A549 treated with AZD2906 at 1 μM for 4 hours (cell line): ENCODE results near the gene DPP7. TPM values are rescaled to one million over a fixed set of nuclear protein-coding genes. Genes with fewer than 3 reads are reported as not detected.

Source experiments
- total RNA-seq: library from RNA; stranded (reverse); fragments of 200-300 nt; extraction: Qiagen RNA extraction; gene quantifications from 5 replicates; pipeline ENCODE4 v1.2.3, GENCODE V29; 2022

DPP7 gene
- 66.9 to 123 TPM (median 112 TPM) in 5 replicates for total RNA-seq

DNA sequence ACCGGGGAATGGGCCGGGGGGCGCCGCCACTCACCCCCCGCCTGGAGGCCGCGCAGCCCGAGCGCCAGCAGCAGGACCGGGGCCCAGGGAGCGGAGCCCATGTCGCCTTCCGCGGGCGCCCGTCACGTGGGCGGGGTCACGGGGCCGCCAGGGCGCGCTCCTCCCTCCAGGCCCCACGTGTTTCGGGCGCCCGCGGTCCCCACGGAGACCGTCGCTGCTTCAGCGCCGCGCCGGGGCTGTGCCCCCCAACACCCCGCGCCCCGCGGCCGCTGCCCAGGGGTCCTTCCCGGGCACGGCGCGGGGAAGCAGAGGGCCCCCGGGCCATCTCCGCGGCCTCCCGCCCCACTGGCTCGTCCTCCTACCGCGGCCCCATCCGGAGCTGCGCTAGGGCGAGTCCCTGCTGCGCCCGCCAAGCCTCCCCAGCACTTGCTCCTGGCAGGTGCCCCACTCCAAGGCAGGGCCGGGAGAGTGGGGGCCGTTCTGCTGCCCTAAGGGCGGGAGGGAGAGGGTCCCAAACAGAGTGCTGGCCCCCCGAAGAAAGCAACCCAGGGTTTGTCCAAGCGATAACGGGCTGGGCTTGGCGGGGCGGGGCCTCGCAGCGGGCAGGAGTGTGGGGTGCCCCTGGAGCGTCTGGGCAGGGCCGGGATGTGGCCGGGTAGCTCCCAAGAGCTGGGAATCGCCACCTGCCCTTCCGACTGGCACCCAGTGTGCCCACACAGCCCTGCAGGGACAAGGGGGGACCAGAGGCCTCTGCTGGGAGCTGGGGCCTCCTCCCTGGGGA lies at the start of gene DPP7:
Gene DPP7 (minus strand): TSS at position 121 of the 781 bp plus-strand sequence. CDS start 20 bp downstream, at position 101.

DNA sequence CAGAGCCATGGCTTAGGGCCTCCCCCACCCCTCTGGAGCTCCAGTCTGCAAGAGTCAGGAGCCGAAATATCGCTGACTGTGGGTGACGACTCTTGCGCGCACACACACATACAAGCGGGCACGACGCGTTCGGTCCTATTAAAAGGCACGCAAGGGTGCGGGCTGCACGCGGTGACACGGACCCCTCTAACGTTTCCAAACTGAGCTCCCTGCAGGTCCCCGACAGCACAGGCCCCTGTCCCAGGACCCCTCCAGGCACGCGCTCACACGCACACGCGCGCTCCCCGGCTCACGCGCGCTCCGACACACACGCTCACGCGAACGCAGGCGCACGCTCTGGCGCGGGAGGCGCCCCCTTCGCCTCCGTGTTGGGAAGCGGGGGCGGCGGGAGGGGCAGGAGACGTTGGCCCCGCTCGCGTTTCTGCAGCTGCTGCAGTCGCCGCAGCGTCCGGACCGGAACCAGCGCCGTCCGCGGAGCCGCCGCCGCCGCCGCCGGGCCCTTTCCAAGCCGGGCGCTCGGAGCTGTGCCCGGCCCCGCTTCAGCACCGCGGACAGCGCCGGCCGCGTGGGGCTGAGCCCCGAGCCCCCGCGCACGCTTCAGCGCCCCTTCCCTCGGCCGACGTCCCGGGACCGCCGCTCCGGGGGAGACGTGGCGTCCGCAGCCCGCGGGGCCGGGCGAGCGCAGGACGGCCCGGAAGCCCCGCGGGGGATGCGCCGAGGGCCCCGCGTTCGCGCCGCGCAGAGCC lies 24.4 kb upstream of the DPP7 start, which contains the start of gene GRIN1:
Gene GRIN1 (plus strand): TSS at position 433 of the 746 bp plus-strand sequence. CDS start 333 bp downstream, outside the sequence.

DNA sequence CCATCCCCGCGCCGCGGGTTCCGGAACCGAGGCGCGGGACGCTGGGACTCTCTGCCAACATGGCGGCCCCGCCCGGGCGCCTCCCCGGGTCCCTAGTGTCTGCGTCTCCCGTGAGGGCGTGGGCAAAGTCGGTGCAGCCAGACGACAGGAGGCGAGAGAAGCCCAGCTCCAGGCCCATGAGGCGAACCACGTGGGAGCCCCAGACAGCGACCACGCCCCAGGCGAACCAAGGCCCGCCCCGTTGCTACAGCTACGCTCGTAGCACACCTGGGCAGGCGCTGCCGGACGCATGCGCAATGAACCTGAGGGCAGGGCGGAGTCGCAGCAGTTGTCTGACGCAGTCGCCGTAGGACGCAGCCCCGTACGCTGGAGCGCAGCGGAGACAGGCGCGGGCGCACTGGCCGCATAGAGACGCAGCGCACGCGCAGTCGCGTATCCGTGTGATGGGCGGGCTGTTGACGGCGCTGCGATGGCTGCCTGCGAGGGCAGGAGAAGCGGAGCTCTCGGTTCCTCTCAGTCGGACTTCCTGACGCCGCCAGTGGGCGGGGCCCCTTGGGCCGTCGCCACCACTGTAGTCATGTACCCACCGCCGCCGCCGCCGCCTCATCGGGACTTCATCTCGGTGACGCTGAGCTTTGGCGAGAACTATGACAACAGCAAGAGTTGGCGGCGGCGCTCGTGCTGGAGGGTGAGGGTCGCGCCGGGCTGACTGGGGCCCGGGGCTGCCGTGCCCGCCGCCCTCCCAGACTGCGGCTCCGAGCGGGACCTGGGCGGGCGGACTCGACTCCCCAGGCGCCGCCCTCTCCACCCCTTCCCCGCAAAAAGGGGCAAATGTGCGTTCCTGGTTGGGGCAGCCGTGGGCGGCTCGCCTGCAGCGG lies 27.8 kb downstream of the DPP7 start, which contains the start of gene MAN1B1:
Gene MAN1B1 (plus strand): TSS at position 455 of the 878 bp plus-strand sequence. CDS start 15 bp downstream, at position 470.

DNA sequence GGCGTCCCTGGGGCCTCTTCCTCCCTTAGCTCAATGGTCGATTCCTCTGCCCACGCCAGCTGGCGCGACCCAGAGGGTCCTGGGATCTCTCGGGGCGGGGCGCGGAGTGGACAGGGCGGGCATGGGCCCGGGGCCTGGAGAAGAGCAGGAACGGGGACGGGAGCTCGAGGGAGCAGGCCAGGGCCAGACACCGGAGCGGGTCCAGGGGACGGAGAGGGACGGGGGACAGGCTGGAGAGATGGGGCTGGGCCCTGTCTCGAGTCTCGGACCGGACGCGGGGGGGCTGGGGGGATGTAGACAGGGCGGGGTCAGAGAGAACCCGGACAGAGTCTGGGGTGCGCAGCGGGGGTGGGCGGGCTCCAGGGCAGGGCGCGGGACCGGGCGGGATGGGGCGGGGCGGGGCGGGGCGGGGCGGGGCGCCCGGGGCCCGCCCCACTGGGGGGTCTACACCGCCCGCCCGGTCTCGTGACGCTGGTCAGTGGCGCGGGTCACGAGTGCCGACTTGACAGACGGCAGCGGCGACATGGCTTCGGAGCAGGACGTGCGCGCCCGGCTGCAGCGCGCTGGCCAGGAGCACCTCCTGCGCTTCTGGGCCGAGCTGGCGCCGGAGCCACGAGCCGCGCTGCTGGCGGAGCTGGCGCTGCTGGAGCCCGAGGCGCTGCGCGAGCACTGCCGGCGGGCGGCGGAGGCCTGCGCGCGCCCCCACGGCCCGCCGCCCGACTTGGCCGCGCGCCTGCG lies 37.4 kb downstream of the DPP7 start, which contains the start of gene UAP1L1:
Gene UAP1L1 (plus strand): TSS at position 508 of the 738 bp plus-strand sequence. CDS start 16 bp downstream, at position 524.

DNA sequence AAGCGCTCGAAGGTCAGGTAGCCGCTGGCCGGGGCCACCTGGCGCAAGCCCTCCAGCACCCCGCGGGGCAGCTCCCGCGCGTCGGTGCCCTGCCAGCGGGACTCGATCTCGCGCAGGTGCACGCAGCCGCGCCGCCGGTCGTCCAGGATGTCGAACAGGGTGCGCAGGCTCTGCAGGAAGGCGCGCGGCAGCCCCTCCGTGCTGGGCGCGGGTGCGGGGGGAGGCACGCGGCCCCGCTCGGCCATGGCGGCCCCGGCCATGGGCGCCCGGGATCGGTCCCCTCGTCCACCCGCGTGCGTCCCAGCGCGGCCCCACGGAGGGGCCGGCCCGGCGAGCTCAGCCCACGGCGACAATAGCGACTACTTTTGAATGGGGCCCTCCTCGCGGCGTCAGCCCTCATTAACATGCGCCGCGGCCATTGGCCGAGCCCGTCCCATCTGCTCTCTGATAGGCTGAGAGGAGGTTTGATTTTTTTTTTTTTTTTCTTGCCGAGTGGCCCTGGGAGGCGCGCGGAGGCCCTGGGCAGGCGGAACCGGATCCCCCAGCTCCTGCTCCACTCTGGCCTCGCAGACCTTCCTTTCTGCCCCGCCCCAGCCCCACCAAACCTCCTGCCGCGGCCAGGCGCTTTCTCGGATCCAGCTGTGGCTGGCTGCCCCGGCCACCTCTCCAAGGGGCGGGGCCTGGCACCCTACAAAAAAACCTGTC lies 44.2 kb downstream of the DPP7 start, which contains the start of gene SAPCD2:
Gene SAPCD2 (minus strand): TSS at position 357 of the 705 bp plus-strand sequence. CDS start 97 bp downstream, at position 260.

Other genes starting within 250 kb of the DPP7 start
- 415 to 505 TPM (median 466 TPM) in 5 replicates for gene EDF1, start 248.4 kb downstream of the DPP7 start, total RNA-seq
- gene TRAF2, start 228.2 kb downstream of the DPP7 start, total RNA-seq: 37.2 to 59.4 TPM (median 50.2 TPM) in 5 replicates
- 65.5 to 105 TPM (median 98.0 TPM) in 5 replicates for gene FBXW5, start 170.0 kb downstream of the DPP7 start, total RNA-seq
- gene C8G, start 169.5 kb downstream of the DPP7 start, total RNA-seq: 0.87 to 1.4 TPM (median 1.3 TPM) in 5 replicates
- gene LCN12, start 162.5 kb downstream of the DPP7 start, total RNA-seq: 0.58 to 2.4 TPM (median 1.5 TPM) in 5 replicates
- gene PTGDS, start 137.2 kb downstream of the DPP7 start, total RNA-seq: 0.47 to 1.4 TPM (median 0.62 TPM) in 5 replicates
- gene LCNL1, start 131.7 kb downstream of the DPP7 start, total RNA-seq: 0.07 to 0.24 TPM (median 0.18 TPM) in 5 replicates
- gene PAXX, start 122.3 kb downstream of the DPP7 start, total RNA-seq: 42.6 to 85.1 TPM (median 74.1 TPM) in 5 replicates
- gene CLIC3, start 118.2 kb downstream of the DPP7 start, total RNA-seq: 3.2 to 7.2 TPM (median 5.6 TPM) in 5 replicates
- 19.1 to 28.9 TPM (median 24.6 TPM) in 5 replicates for gene ABCA2, start 86.5 kb downstream of the DPP7 start, total RNA-seq
- 0.06 to 0.07 TPM (median 0.06 TPM) in 4 of 5 replicates, not detected in the other for gene FUT7, start 82.6 kb downstream of the DPP7 start, total RNA-seq
- gene NPDC1, start 68.6 kb downstream of the DPP7 start, total RNA-seq: 37.5 to 92.6 TPM (median 80.3 TPM) in 5 replicates
- 2.9 to 6.2 TPM (median 5.7 TPM) in 5 replicates for gene ENTPD2, start 60.7 kb downstream of the DPP7 start, total RNA-seq
- 14.8 to 26.1 TPM (median 23.7 TPM) in 5 replicates for gene SAPCD2, start 44.2 kb downstream of the DPP7 start, total RNA-seq
- gene UAP1L1, start 37.2 kb downstream of the DPP7 start, total RNA-seq: 8.9 to 14.8 TPM (median 10.9 TPM) in 5 replicates
- gene MAN1B1, start 27.7 kb downstream of the DPP7 start, total RNA-seq: 44.5 to 54.0 TPM (median 52.2 TPM) in 5 replicates
- 0.11 to 0.91 TPM (median 0.63 TPM) in 5 replicates for gene GRIN1, start 24.4 kb upstream of the DPP7 start, total RNA-seq
- gene LRRC26, start 55.3 kb upstream of the DPP7 start, total RNA-seq: 0.39 to 1.9 TPM (median 1.2 TPM) in 5 replicates
- gene TMEM210, start 57.3 kb upstream of the DPP7 start, total RNA-seq: not detected in 5 replicates
- 21.8 to 36.5 TPM (median 33.4 TPM) in 5 replicates for gene ANAPC2, start 73.8 kb upstream of the DPP7 start, total RNA-seq
- gene SSNA1, start 73.9 kb upstream of the DPP7 start, total RNA-seq: 98.0 to 157 TPM (median 144 TPM) in 5 replicates
- 8.2 to 12.3 TPM (median 11.7 TPM) in 5 replicates for gene TPRN, start 86.0 kb upstream of the DPP7 start, total RNA-seq
- gene TMEM203, start 90.9 kb upstream of the DPP7 start, total RNA-seq: 35.4 to 47.2 TPM (median 45.3 TPM) in 5 replicates
- 11.5 to 17.4 TPM (median 15.7 TPM) in 5 replicates for gene NDOR1, start 91.0 kb upstream of the DPP7 start, total RNA-seq
- gene RNF208, start 107.5 kb upstream of the DPP7 start, total RNA-seq: 0.91 to 2.8 TPM (median 2.1 TPM) in 5 replicates
- 3.0 to 5.0 TPM (median 5.0 TPM) in 5 replicates for gene CYSRT1, start 110.4 kb upstream of the DPP7 start, total RNA-seq
- 0.12 to 0.38 TPM (median 0.25 TPM) in 5 replicates for gene RNF224, start 112.8 kb upstream of the DPP7 start, total RNA-seq
- 0.03 to 0.15 TPM (median 0.10 TPM) in 4 of 5 replicates, not detected in the other for gene SLC34A3, start 116.2 kb upstream of the DPP7 start, total RNA-seq
- 633 to 818 TPM (median 765 TPM) in 5 replicates for gene TUBB4B, start 126.6 kb upstream of the DPP7 start, total RNA-seq
- gene STPG3, start 136.6 kb upstream of the DPP7 start, total RNA-seq: not detected in 5 replicates
- gene NELFB, start 140.6 kb upstream of the DPP7 start, total RNA-seq: 46.9 to 62.8 TPM (median 58.2 TPM) in 5 replicates
- 18.3 to 26.4 TPM (median 25.4 TPM) in 5 replicates for gene TOR4A, start 163.0 kb upstream of the DPP7 start, total RNA-seq
- 2.1 to 4.1 TPM (median 3.6 TPM) in 5 replicates for gene NRARP, start 187.5 kb upstream of the DPP7 start, total RNA-seq